Lower leg skin (tissue), 4 donors: ENCODE data around the gene ZNG1A. TPM values are rescaled to one million over a fixed set of nuclear protein-coding genes. Genes with fewer than 3 reads are reported as not detected.
"Not testable (repeated sequence)": the region's sequence is repeated elsewhere in the genome, so short reads cannot be mapped to it uniquely, and the experiment has no call there.

Experiments
- DNase-seq, 2 donors: peaks; one replicate each; pipeline ENCODE4 v3.0.0-alpha.2; 2019; ENCODE audit warnings: low spot score in 2 of 2
- H3K4me3 ChIP-seq: fragments of 200-600 bp; sonication (generic); 2 replicates; pipeline ENCODE4 v1.5.1; 2017; ENCODE audit warnings: mild to moderate bottlenecking, low read depth; ENCODE audit not compliant: poor library complexity, severe bottlenecking
- POLR2A ChIP-seq, 2 donors: fragments of 450-650 bp; IDR thresholded peaks; one replicate each; pipeline ENCODE4 v1.6.1; 2016 to 2017; ENCODE audit warnings: antibody characterized with exemption in 2 of 2, mild to moderate bottlenecking in 1 of 2, moderate library complexity in 1 of 2
- WGBS, 2 donors: methylation state at CpG; one replicate each; pipeline ENCODE4 v1.1.5; 2018; 5-methylcytosine and 5-hydroxymethylcytosine counted together
- intact Hi-C: fragments of 100-400 bp; cut with DNase I; formaldehyde crosslinking; loops from one replicate; pipeline ENCODE4 v1.15.0; 2023; ENCODE audit warnings: low total_unique reads
- total RNA-seq, 4 donors: library from RNA; depleted of rRNA; stranded (reverse); fragments of >200 nt; gene quantifications; one replicate each; pipeline ENCODE4 v1.1.0, GENCODE V29; 2016
- TF ChIP-seq, protein P1 (sequence below), 3 donors: fragments of 450-650 bp; IDR thresholded peaks; one replicate each; pipeline ENCODE4 v1.5.1; 2016; ENCODE audit warnings: antibody characterized with exemption in 3 of 3, mild to moderate bottlenecking in 3 of 3, moderate library complexity in 2 of 3

ZNG1A gene
- total RNA-seq, 4 donors from 2014 or later, result 26.8 to 37.2 (median 31.8) TPM

DNA sequence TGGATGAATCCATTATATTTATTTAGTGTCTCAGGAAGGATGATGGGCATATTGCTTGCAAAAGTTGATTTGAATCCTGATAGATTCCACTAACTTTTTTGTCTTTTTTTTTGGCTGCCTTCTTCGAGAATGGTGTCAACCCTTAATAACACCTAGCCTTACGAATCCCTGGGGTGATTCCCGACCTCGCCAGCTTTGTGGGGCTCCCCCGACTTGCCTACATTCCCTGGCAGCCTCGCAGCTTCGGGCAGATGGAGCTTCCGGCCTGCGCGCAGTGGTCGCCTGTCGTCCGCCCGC lies 35.4 kb upstream of the ZNG1A start:
- H3K4me3 ChIP-seq, result peak overlapping the region; percentile 27
- WGBS, 2 donors, result 0 to 2% methylated on average over 14 of the region's 14 CpGs
- DNase-seq, result no peak
- intact Hi-C loops, result no loop called here
- TF ChIP-seq, protein P1, sequence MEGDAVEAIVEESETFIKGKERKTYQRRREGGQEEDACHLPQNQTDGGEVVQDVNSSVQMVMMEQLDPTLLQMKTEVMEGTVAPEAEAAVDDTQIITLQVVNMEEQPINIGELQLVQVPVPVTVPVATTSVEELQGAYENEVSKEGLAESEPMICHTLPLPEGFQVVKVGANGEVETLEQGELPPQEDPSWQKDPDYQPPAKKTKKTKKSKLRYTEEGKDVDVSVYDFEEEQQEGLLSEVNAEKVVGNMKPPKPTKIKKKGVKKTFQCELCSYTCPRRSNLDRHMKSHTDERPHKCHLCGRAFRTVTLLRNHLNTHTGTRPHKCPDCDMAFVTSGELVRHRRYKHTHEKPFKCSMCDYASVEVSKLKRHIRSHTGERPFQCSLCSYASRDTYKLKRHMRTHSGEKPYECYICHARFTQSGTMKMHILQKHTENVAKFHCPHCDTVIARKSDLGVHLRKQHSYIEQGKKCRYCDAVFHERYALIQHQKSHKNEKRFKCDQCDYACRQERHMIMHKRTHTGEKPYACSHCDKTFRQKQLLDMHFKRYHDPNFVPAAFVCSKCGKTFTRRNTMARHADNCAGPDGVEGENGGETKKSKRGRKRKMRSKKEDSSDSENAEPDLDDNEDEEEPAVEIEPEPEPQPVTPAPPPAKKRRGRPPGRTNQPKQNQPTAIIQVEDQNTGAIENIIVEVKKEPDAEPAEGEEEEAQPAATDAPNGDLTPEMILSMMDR (IDR thresholded peaks at IDR 0.05), result no peak
- TF ChIP-seq POLR2A (IDR thresholded peaks at IDR 0.05), result no peak

DNA sequence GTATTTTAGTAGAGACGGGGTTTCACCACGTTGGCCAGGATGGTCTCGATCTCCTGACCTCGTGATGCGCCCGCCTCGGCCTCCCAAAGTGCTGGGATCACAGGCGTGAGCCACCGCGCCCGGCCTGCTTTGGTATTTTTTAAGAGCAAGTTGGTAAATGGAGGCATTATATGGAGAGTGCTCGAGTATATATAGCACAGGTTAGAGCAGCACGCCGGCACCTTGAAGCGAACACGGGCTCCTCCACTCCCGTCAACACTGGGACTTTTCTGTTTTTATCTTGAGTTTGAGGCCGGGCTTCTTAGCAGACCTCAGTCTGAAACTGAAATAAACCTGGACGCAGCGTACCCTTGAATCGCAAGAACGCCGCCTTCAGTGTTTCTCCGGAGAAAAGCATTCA lies 35.0 kb upstream of the ZNG1A start:
- H3K4me3 ChIP-seq, DNase-seq, intact Hi-C loops: not testable (repeated sequence)
- WGBS, 2 donors, result 91 to 93% methylated on average over 24 of the region's 24 CpGs

DNA sequence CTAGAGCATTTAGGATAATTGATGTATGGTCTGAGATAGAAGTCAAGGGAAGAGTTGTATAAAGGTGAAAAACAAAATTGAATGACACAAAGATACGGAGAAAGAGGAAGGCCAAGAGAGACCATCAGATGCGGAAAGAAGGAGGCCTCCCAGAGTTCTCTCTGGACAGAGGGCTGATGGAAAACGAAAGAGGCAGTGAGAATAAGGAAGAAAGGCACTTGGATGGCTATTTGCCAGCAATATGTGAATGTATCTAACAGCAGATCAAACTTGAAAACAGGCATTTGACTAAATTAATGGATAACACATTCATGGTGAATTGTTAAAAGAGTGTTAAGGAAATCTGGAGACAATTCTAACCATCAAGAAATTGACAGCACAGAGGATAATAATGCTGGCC lies 33.4 kb upstream of the ZNG1A start:
- H3K4me3 ChIP-seq, result no peak overlapping the region
- 73 to 76% methylated on average over 3 of the region's 3 CpGs for WGBS, 2 donors
- no peak for DNase-seq
- intact Hi-C loops, result no loop called here
- TF ChIP-seq POLR2A (IDR thresholded peaks at IDR 0.05), result no peak
- TF ChIP-seq, protein P1 (IDR thresholded peaks at IDR 0.05), result no peak

DNA sequence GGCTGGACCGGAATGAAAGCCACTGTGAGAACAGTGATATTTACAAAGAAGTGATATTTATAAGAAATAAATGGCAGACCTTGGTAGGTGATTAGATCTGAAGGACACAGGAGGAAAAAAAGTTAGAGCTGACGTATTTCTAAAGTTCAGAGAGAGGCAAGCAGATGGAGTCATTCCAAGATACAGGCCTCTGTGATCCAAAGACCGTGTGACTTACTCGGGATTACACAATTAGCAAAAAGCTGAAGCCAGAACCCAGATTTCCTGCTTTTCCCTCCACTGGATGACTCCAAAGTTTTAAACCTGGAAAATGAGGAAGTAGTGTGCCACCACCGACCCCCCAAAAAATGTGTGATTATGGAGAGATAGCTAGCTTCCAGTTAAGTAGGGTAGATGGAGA lies 32.7 kb upstream of the ZNG1A start:
- DNase-seq, result no peak
- intact Hi-C loops, result no loop called here
- WGBS, 2 donors, result 40 to 42% methylated on average over 5 of the region's 5 CpGs
- no peak overlapping the region for H3K4me3 ChIP-seq
- TF ChIP-seq, protein P1 (IDR thresholded peaks at IDR 0.05), result no peak
- no peak for TF ChIP-seq POLR2A (IDR thresholded peaks at IDR 0.05)

DNA sequence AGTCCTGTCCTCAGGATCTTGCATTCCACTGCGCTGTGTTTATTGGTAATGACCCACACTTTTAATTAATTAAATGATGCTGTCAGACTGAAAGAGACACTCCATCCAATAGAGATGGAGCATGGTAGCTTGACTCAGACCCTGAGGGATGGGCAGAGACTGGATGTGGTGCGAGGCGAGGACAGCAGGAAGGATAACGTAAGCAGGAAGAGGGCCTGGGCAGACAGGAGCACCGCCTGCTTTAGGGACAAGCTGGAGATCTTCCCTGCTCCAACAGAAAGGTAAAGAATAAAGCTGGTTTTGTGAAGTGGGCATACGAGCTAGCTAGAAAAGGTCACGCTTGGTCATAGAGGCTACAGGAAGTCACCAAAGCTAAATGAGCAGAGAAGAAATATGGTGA lies 32.2 kb upstream of the ZNG1A start:
- intact Hi-C loops, result no loop called here
- whole genome bisulfite sequencing, 2 donors, result 70 to 71% methylated on average over 7 of the region's 7 CpGs
- no peak overlapping the region for H3K4me3 ChIP-seq
- TF ChIP-seq, protein P1 (IDR thresholded peaks at IDR 0.05), result no peak
- no peak for TF ChIP-seq POLR2A (IDR thresholded peaks at IDR 0.05)
- DNase-seq, result no peak

DNA sequence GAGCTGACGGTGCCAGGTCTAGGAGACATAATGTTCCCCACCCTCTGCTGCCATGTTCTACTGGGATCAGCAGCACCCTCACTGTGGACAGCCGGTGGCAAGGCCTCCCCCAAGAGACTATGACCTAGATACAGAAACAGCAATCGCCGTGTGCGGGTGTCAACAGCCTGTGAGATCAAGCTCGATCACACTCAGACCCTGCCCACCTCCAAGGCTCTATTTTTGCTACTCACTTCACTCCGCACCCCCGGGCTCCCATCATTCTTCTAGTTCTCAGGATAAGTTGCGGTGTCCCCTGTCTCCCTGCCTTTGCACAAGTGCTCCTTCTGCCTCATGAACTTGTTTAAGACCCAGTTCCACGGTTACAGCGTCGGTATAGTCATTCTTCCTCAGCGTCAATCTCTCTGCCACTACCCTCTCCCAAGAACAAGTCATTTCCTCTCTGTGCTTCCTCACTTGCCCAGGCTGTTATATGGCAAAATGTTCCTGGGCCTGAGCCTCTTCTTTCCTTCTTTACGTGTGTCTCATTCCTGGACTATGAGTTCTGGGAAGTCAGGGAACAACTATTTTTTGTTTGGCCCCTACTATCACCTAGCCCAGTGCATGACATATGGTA lies 30.4 kb upstream of the ZNG1A start:
- 79 to 84% methylated on average over 14 of the region's 14 CpGs for WGBS, 2 donors
- TF ChIP-seq, protein P1 (IDR thresholded peaks at IDR 0.05), result no peak
- no peak for TF ChIP-seq POLR2A (IDR thresholded peaks at IDR 0.05)
- no peak for DNase-seq
- intact Hi-C loops, result no loop called here
- no peak overlapping the region for H3K4me3 ChIP-seq
